K562 (cell line): Measurements from ENCODE around the gene EME1. TPM values are rescaled to one million over a fixed set of nuclear protein-coding genes. Genes with fewer than 3 reads are reported as not detected.
A peak's percentile ranks its signal among the peaks of the same experiment; 100 is the strongest.

ENCODE experiments used
- ATAC-seq: fragments of 200-7000 bp; cut with Tn5 transposase; 3 replicates; pipeline ENCODE4 v1.9.1; 2020; ENCODE audit warnings: moderate library complexity
- BruUV-seq: library from RNA; stranded (reverse); fragments of 400-500 nt; replicated peaks from 2 replicates; lab custom pipeline; 2021; lab: Mats Ljungman, UMichigan
- CTCF ChIA-PET: fragments of 300-600 bp; formaldehyde crosslinking; extraction: SDS; loops from one replicate; lab custom pipeline; 2021; ENCODE audit warnings: low intra/inter-chr PET ratio; lab: Yijun Ruan, JAX
- POLR2A ChIA-PET: fragments of 300-600, 350-650 bp; sonication (Branson Sonifier 250); formaldehyde crosslinking; extraction: SDS; loops from one replicate; lab custom pipeline; 2021; ENCODE audit warnings: antibody characterized with exemption, inconsistent platforms; lab: Yijun Ruan, JAX
- DNase-seq, 4 experiments: peaks; one replicate each; pipeline versions ENCODE4 v3.0.0 to v3.0.0-alpha.2; 2011 to 2018; ENCODE audit warnings: low spot score in 3 of 4, mixed read lengths in 3 of 4; ENCODE audit errors: extremely low read depth in 1 of 4
- FAIRE-seq: peaks from 2 replicates; lab custom pipeline; 2011; peaks lifted over from hg19 to GRCh38; lab: Jason Lieb, UNC
- H2AFZ ChIP-seq: 2 replicates; pipeline ENCODE4 v1.6.0; 2011; ENCODE audit warnings: low read depth, low read length, control low read depth, inconsistent platforms
- H3K27ac ChIP-seq: fragments of 200-600 bp; 3 replicates; pipeline ENCODE4 v1.8.0; 2011; ENCODE audit warnings: low read depth, mild to moderate bottlenecking, control low read depth, inconsistent platforms, low read length, moderate library complexity, mixed read lengths; ENCODE audit errors: extremely low read depth
- H3K27me3 ChIP-seq, 2 experiments: fragments of 300-600 bp in 1 of 2; 2 replicates in 1 of 2; 3 replicates in 1 of 2; pipeline versions ENCODE4 v1.6.0 to v1.8.0; 2011; ENCODE audit warnings: inconsistent platforms in 2 of 2, low read length in 2 of 2, mild to moderate bottlenecking in 1 of 2, mixed read lengths in 1 of 2, moderate library complexity in 1 of 2; ENCODE audit not compliant: control insufficient read depth in 2 of 2, insufficient read depth in 2 of 2
- H3K36me3 ChIP-seq: fragments of 300-600 bp; 3 replicates; pipeline ENCODE4 v1.8.0; 2011; ENCODE audit warnings: mild to moderate bottlenecking, low read length, inconsistent platforms; ENCODE audit not compliant: control insufficient read depth, insufficient read depth
- H3K4me1 ChIP-seq, 2 experiments: fragments of 200-600 bp in 1 of 2; replicated peaks in 1 of 2; 2 replicates in 1 of 2; 3 replicates in 1 of 2; pipeline versions ENCODE4 v1.5.1 to v1.8.0; 2011; ENCODE audit warnings: inconsistent platforms in 2 of 2, low read length in 2 of 2, mild to moderate bottlenecking in 1 of 2, mixed read lengths in 1 of 2, moderate library complexity in 1 of 2; ENCODE audit not compliant: control insufficient read depth in 2 of 2, insufficient read depth in 2 of 2
- H3K4me2 ChIP-seq: 2 replicates; pipeline ENCODE4 v1.6.1; 2011; ENCODE audit warnings: low read length, control low read depth, inconsistent platforms, mixed read lengths; ENCODE audit not compliant: insufficient read depth
- H3K4me3 ChIP-seq: fragments of 200-600 bp; sonication (generic), shearing (Covaris generic); 2 replicates; pipeline ENCODE4 v1.5.1; 2016; ENCODE audit warnings: control low read depth, inconsistent platforms
- H3K79me2 ChIP-seq: fragments of 200-600 bp; 3 replicates; pipeline ENCODE4 v1.8.0; 2011; ENCODE audit warnings: low read length, inconsistent platforms; ENCODE audit not compliant: control insufficient read depth, insufficient read depth
- H3K9ac ChIP-seq, 2 experiments: 2 replicates each; pipeline versions ENCODE4 v1.6.0 to v1.6.1; 2011; ENCODE audit warnings: low read depth in 2 of 2, low read length in 2 of 2, control low read depth in 1 of 2, inconsistent platforms in 1 of 2, mild to moderate bottlenecking in 1 of 2, mixed read lengths in 1 of 2; ENCODE audit not compliant: insufficient read depth in 1 of 2
- H3K9me1 ChIP-seq: one replicate; pipeline ENCODE4 v1.6.0; 2011; ENCODE audit warnings: inconsistent platforms, mild to moderate bottlenecking, low read length, moderate library complexity; ENCODE audit not compliant: control insufficient read depth, insufficient read depth
- H3K9me3 ChIP-seq: replicated peaks from 2 replicates; pipeline ENCODE4 v1.5.1; 2011; ENCODE audit warnings: low read depth, low read length, inconsistent platforms; ENCODE audit not compliant: control insufficient read depth, insufficient read depth
- H4K20me1 ChIP-seq: replicated peaks from 2 replicates; pipeline ENCODE4 v1.6.1; 2011; ENCODE audit warnings: low read length, inconsistent platforms, mixed read lengths; ENCODE audit not compliant: control insufficient read depth, insufficient read depth
- C11orf30 ChIP-seq: fragments of 450-650 bp; IDR thresholded peaks from 2 replicates; pipeline ENCODE4 v1.6.1; 2016; ENCODE audit warnings: low read depth, mild to moderate bottlenecking
- CHD1 ChIP-seq: fragments of 200-600 bp; sonication (generic); IDR thresholded peaks from one replicate; pipeline ENCODE4 v1.6.1; 2012; ENCODE audit warnings: mild to moderate bottlenecking, moderate library complexity, low read length, inconsistent platforms
- FOXP1 ChIP-seq: sonication (generic); formaldehyde crosslinking; IDR thresholded peaks from 2 replicates; pipeline ENCODE4 v1.8.0; 2022; ENCODE audit warnings: mild to moderate bottlenecking, missing genetic modification reagents
- MYNN ChIP-seq, 2 experiments: sonication (generic); formaldehyde crosslinking in 1 of 2; IDR thresholded peaks; 2 replicates each; pipeline versions ENCODE4 v1.5.0 to v1.6.1; 2016 to 2020; ENCODE audit warnings: antibody characterized with exemption in 1 of 2, missing genetic modification reagents in 1 of 2
- RBFOX2 ChIP-seq: fragments of 200-400 bp; formaldehyde crosslinking; IDR thresholded peaks from 2 replicates; pipeline ENCODE4 v1.6.1; 2017; ENCODE audit warnings: low read depth, mild to moderate bottlenecking, low read length, moderate library complexity
- XRCC3 ChIP-seq: fragments of 450-650 bp; IDR thresholded peaks from 2 replicates; pipeline ENCODE4 v1.6.1; 2017; ENCODE audit warnings: mild to moderate bottlenecking, moderate library complexity
- ZBTB9 ChIP-seq: fragments of 450-650 bp; formaldehyde crosslinking; IDR thresholded peaks from 2 replicates; pipeline ENCODE4 v1.4.0; 2020; ENCODE audit warnings: mild to moderate bottlenecking, moderate library complexity
- ZFP36 ChIP-seq: fragments of 150-350 bp; IDR thresholded peaks from 2 replicates; pipeline ENCODE4 v1.6.1; 2018; ENCODE audit warnings: low read length, low read depth; ENCODE audit not compliant: partially characterized antibody
- ZNF316 ChIP-seq: fragments of 450-650 bp; IDR thresholded peaks from 2 replicates; pipeline ENCODE4 v1.6.1; 2016
- WGBS: fragments of 100-300 bp; shearing (Covaris generic); methylation state at CpG from one replicate; pipeline ENCODE4 v1.1.6; 2016; ENCODE audit warnings: low coverage, mixed read lengths; ENCODE audit not compliant: insufficient coverage; ENCODE audit errors: missing lambda C conversion rate; 5-methylcytosine and 5-hydroxymethylcytosine counted together
- in situ Hi-C: fragments of 300-500 bp; cut with MboI; formaldehyde crosslinking; loops from 4 replicates; pipeline ENCODE4 v1.15.0; 2018; ENCODE audit warnings: inconsistent platforms, mixed read lengths
- intact Hi-C: fragments of 100-400 bp; cut with micrococcal nuclease; formaldehyde crosslinking; loops from 2 replicates; pipeline ENCODE4 v1.14.2; 2022
- polyA plus RNA-seq, 8 experiments: library from polyadenylated mRNA; depleted of rRNA in 4 of 8; stranded (reverse) in 5 of 8; unstranded in 3 of 8; fragments of >200 nt; fragmentation: Nextera tagmentation in 2 of 8; fragmentation: Illumina TruSeq in 1 of 8; extraction: Ambion mirVana in 2 of 8; extraction: Trizol in 1 of 8; gene quantifications; 2 replicates each; pipeline versions ENCODE4 v1.2.1 to v1.2.3, GENCODE V29; 2011 to 2014; ENCODE audit warnings: inconsistent platforms in 1 of 8, missing spikeins in 1 of 8
- total RNA-seq, 7 experiments: library from RNA; depleted of rRNA in 6 of 7; stranded (reverse); fragments of >200 nt in 6 of 7; fragmentation: Illumina TruSeq in 2 of 7; extraction: Trizol in 2 of 7; gene quantifications; 2 replicates each; pipeline versions ENCODE4 v1.2.1 to v1.2.3, GENCODE V29; 2011 to 2021; ENCODE audit warnings: low replicate concordance in 1 of 7

Gene EME1
- total and polyA plus RNA-seq, 9 of the 15 experiments (the other 6 are each of a cell fraction or from before 2014, with no cell fraction given) = 14.6 to 44.1 (median 24.0) TPM

- Histone ChIP-seq H3K4me3 (no peak overlapping the region), H2AFZ (no peak overlapping the region), H3K36me3 (peaks cover 84% of the 10 kb centered on the region), H3K4me2 (no peak overlapping the region), H4K20me1 (no peaks in the 10 kb centered on the region), H3K9me3 (no peaks in the 10 kb centered on the region), H3K27ac (no peak overlapping the region), H3K9ac (no peak overlapping the region), H3K9me1 (no peaks in the 10 kb centered on the region), H3K4me1 (peaks cover 0 to 4% of the 10 kb centered on the region in 2 experiments; a peak in 1 of 5 replicates), H3K27me3 (no peaks in the 10 kb centered on the region), H3K79me2 (no peaks in the 10 kb centered on the region)
- BruUV-seq = no TSS peak
- no peak for TF ChIP-seq XRCC3
- peak; percentile 49; the same call in 1 of the 2 replicates for TF ChIP-seq C11orf30
- TF ChIP-seq CHD1 = no peak
- peak; percentile 53; the same call in 1 of the 2 replicates for TF ChIP-seq ZNF316
- no peak for TF ChIP-seq ZBTB9 (CRISPR knock-in tag)
- no peak for TF ChIP-seq FOXP1 (CRISPR knock-in tag)
- no peak for TF ChIP-seq ZFP36
- TF ChIP-seq MYNN (IDR thresholded peaks at IDR 0.05) = no peak
- no peak for TF ChIP-seq MYNN (CRISPR knock-in tag; IDR thresholded peaks at IDR 0.05)
- TF ChIP-seq RBFOX2 = 0 out of 2 replicates have a peak, but pooled peaks have one; percentile 20
- WGBS = 89% methylated on average over 7 of the region's 7 CpGs
- no peak for DNase-seq
- ATAC-seq = peak; percentile 48
- peak; percentile 15 for FAIRE-seq
- in situ Hi-C loops (no loop called here), intact Hi-C loops (no loop called here)
- CTCF ChIA-PET = no interaction called here
- POLR2A ChIA-PET = interaction anchor here (0.6 to 13.4 kb wide), 5 partner anchors 10 to 304 kb away, joined by 3 to 129 read pairs (median 8); partner anchors contain the start of gene LRRC59
These were observed 8.3 kb downstream of the EME1 start for GRCh38 chr17:50381260-50381815.
